PC-3 (cell line): ENCODE data around the gene IL4I1.

ENCODE experiments used
- CTCF ChIP-seq: fragments of 300-600 bp; sonication (generic); conservative IDR thresholded peaks from 2 replicates; pipeline ENCODE4 v1.5.1; 2017; ENCODE audit warnings: antibody characterized with exemption, low read depth, mild to moderate bottlenecking, low read length
- EZH2 ChIP-seq: fragments of 300-600 bp; sonication (generic); IDR thresholded peaks from one replicate; pipeline ENCODE4 v1.6.1; 2017; ENCODE audit warnings: antibody characterized with exemption, mild to moderate bottlenecking, low read length; ENCODE audit not compliant: unreplicated experiment

- TF ChIP-seq CTCF (no peak), EZH2 (no peak)
These were observed 37.0 kb upstream of the IL4I1 start for GRCh38 chr19:49933643-49934042.
